HG02763 (cell line): ENCODE measurements around the gene DLG5.

Experiments
- ATAC-seq: cut with Tn5 transposase; IDR thresholded peaks from one replicate; pipeline ENCODE4 v1.9.1; 2021; ENCODE audit warnings: mild to moderate bottlenecking, moderate library complexity; ENCODE audit not compliant: unreplicated experiment

Gene DLG5

DNA sequence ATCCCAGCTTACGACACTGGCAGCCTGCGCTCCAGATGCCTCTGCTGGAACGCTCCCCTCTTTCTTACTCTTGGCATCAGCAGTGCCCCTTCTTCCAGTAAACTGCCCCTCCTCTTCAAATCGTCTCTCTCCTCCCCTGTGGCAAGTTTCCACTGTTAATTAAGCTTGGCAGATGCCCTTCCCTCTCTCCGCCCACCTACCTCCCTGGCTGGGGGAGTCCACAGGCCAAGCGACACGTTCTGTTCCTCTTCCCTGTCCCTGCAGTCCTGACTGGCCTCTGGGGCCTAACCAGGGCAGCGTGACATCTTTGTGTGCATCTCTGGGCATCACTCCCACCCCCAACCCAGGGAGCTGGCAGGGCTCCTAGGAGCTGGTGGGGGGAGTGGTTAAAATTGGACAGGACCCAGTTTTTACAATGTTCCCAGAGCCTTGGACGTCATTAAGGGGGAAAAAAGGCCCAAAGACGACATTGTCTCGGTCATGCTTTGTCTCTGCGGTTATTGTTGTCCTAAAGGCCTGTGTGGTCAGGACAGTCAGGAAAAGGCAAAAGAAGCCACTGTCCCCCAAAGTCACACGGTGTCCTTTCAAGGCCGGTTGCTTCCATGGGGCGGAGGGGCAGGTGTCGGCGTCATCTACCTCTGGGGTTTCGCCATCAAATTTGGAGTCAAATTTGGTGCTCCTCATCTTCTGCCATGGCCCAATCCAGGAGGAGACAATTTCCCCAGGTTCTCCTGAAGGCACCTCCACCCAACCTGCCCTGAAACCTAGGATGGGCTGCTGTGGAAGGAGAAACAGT, 54.2 kb downstream of the DLG5 start:
- no peak for ATAC-seq

DNA sequence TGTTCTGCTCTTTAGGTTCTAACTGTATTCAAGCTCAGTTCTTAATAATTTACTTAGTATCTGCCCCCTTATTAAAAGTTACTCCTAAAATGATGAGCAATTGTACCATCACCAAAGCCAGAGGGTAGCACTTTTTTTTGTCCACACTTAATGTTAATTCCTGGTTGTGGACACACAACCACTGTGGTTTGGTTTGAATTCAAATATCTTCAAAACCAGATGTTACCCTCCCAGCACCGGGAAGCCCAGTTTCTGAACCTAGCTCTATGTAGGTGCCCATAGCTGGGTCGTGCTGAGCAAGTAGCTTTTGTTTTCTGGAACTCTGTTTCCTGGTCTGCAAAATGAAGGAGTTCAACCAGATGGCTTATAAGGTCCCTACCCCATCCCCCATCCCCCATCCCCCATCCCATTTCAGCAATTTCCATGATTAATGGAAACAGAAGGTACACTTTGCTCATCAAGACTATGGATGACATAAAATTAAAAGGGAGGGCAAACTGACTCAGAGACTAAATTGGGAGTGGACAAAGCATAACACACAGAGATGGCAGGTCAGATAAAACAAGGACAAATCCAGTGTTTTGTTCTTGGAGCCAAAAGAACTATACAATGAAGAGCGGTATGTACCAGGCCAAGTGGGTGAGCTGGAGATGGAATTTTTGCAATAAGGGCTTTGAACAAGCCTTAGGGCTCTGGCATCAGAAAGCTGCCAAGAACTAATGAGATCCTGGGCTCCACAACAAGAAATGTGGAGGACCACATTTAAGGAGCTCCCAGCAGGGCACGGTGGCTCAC, 56.7 kb downstream of the DLG5 start:
- ATAC-seq: no peak

GRCh38 chr10:77868523-77868922, 58.0 kb downstream of the DLG5 start:
- ATAC-seq: no peak

GRCh38 chr10:77867124-77867719, 59.3 kb downstream of the DLG5 start:
- ATAC-seq: no peak

- no peak for ATAC-seq
These were observed 60.0 kb downstream of the DLG5 start for GRCh38 chr10:77866598-77866997.

DNA sequence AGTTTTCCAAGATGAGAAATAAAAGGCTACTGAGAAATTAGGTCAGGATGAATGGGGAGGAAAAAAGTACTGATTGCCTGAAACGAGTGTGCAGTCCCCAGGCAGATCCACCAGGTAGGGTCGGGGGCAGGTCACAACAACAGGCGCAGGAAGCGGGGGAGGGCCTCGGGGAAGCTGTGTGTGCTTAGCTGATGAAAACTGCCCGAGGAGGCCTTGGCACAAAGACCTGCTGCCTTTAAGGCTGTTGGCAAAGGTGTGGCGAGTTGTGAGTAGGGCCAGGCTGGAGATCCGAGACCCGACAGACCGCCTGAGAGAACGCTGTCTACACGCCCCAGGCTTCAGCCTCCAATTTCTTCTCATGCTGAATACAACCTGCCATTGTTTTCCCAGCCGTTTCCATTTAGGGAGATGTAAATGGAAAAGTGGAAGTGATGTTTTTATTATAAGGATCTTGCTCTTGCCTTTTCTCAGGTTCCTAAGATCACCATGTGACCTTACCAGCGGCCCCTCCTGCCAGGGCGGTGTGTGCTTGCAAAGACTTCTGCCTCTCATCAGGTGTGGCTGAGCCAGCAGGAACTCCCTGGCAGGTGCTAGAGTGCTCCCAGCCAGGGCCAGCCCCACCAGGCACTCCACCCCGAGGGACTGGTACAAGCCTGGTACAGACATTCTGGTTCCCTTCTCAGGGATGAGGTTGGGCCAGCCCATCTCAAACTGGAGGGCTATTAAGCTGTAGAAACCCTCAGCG, 60.8 kb downstream of the DLG5 start:
- no peak for ATAC-seq

DNA sequence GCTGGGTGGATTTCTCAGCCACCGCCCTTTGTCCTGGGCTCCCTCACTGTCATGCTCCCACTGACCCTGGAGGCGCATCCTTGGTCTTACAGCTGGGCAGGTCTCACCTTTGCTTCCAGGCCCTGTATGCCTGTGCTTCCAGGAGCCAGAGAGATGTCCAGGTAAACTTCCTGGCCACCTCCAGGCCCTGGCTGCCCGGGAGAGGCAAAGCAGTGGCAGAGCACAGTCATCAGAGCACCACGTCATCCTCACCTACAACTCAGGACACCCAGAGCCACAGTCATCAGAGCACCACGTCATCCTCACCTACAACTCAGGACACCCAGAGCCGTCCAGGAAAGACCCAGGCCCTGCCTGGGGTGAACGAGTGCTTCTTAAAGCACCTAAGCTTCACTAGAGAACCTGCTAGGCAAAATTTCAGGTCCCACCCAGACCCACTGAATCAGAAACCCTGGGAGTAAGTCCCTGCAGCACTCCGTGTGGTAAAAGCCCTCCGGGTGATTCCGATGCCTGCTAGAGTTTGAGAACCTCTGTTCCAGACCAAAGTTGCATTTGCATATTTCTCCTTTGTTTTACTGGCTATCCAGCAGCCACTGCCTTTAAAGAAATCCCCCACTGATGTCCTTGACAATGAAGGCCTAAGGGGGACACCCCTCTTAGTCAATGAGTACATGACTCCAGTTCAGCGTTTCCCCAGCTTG, 62.3 kb downstream of the DLG5 start:
- no peak for ATAC-seq

DNA sequence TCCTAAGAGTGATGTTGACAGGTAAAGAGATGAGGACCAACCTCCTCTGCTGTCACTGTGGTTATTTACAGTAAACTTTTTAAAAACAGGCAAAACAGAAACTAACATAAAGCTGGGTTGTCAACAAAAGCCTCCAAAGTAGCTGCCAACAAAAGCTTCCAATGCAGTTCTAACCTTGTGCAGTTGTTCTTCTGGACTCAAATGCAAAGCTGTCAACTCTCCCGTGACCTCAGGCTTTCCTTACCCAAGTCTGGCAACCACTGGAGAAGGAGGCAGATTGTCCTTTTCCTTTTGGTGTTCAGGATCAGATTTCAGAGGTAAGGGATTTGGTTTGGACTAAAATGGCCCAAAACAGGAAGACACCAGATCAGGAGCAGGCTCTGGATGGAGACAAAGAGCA, 63.1 kb downstream of the DLG5 start:
- no peak for ATAC-seq

GRCh38 chr10:77862595-77862994, 64.0 kb downstream of the DLG5 start:
- no peak for ATAC-seq

GRCh38 chr10:77861366-77861765, 65.2 kb downstream of the DLG5 start:
- ATAC-seq: no peak

GRCh38 chr10:77859865-77860282, 66.7 kb downstream of the DLG5 start:
- ATAC-seq: no peak

DNA sequence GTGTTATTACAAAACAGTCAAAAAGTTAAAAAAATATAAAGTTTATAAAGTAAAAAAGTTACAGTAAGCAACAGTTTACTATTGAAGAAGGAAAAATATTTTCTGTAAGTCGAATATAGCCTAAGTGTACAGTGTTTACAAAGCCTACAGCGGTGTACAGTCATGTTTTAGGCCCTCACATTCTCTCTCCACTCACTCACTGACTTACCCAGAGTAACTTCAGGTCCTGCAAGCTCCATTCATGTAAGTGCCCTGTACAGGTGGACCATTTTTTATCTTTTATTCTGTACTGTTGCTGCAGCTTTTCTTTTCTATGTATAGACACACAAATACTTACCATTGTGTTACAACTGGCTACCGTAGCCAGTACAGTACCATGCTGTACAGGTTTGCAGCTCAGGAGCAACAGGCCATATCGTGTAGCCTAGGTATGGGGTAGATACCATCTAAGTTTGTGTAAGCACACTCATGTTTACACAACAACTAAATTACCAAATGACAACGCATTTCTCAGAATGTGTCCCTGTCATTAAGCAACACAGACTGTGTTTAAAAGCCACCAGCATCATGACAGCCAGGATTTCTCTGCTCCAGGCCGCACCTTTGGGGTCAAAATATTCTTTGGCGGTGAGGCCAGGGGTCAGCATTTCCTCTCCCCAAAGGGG, 67.2 kb downstream of the DLG5 start:
- no peak for ATAC-seq

GRCh38 chr10:77857272-77857671, 69.3 kb downstream of the DLG5 start:
- no peak for ATAC-seq

DNA sequence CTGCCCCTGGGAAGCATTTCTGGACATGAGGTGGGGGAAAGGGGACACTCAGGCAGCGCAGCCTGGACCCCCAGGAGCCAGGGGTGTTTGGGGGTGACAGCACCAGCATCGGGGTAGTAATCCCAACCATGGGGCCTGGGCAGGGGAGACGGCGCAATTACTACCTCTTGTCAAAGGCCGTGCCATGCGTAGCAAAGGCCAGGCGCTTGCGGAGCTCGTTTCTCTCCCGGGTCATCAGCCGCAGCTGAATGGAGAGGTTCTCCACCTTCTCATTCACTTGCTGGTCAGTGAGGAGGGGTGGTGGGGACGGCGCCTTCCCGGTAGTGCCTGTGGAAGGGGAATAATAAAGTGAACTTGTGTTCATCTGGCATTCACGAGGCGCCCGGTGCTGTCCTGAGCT, 70.0 kb downstream of the DLG5 start:
- no peak for ATAC-seq

DNA sequence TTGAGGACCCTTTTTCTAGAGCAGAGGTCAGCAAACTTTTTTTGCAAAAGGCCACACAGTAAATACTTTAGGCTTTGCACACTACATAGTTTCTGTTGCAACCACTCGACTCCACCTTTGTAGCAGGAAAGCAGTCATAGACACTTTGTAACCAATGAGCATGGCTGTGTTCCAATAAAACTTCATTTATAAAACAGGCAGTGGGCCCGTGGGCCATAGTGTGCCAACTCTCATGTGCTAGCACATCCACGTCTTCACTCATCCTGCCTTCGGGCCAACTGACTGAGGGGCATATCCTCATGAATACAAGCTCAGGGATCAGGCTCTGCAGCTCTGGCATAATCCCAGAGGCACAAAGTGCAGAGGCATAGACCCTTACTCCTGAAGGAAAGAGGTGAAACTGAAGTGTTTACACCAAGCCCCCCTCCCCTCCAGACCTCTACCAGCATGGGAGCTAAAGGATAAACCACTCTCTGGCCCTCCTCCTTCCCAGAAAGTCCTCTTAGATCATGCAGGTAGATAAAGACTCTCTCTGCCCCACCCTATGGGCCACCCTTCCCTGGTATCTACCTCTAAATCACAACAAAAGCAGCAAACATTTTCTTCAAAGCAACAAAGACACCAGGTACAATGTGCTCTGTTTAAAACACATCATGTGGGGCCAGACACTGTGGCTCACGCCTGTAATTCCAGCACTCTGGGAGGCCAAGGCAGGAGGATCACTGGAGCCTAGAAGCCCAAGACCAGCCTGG, 71.0 kb downstream of the DLG5 start:
- ATAC-seq: no peak

GRCh38 chr10:77854115-77854514, 72.4 kb downstream of the DLG5 start:
- ATAC-seq: no peak

DNA sequence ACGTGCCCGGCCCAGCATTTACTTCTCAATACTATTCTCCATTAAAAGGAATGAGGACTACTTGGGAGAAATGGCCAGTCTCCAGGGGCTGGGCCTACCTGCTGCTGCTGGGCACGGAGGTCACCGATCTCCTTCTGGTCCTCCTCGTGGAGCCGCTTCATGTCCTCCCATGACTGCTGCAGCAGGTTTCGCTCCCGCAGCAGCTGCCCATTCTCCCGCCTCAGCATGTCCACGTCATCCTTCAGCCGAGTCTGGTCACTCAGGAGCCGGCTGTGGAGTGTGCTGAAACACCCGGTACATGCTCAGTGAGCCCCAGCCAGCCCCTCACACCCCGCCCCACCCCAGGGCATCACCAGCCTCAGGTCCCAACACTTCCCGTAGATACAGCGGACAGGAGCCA, 73.3 kb downstream of the DLG5 start:
- ATAC-seq: no peak

- ATAC-seq: no peak
These were observed 75.8 kb downstream of the DLG5 start for GRCh38 chr10:77850620-77851231.
